Activated T-helper 2 cell treated with anti-CD3 and anti-CD28 coated beads, Interferon-gamma antibody, Interleukin-2, Interleukin-4, amounts not matched to agents 10 μg/mL and 5 μg/mL and 100 μg/mL, durations not matched to agents 14 hours and 24 hours and 36 hours (primary cell): ENCODE measurements around the gene MAB21L3. TPM values are rescaled to one million over a fixed set of nuclear protein-coding genes. Genes with fewer than 3 reads are reported as not detected.

Experiments used
- DNase-seq: peaks from one replicate; pipeline ENCODE4 v3.0.0; 2021; ENCODE audit warnings: low spot score
- H3K27ac Mint-ChIP-seq: one replicate; pipeline ENCODE4 v1.8.0; 2021; ENCODE audit warnings: mixed read lengths
- H3K27me3 Mint-ChIP-seq: one replicate; pipeline ENCODE4 v1.8.0; 2021; ENCODE audit warnings: low read depth, mixed read lengths
- H3K36me3 Mint-ChIP-seq: one replicate; pipeline ENCODE4 v1.8.0; 2021; ENCODE audit warnings: low read depth, mixed read lengths
- H3K4me1 Mint-ChIP-seq: one replicate; pipeline ENCODE4 v1.8.0; 2021; ENCODE audit warnings: low read depth, mixed read lengths
- H3K4me3 Mint-ChIP-seq: one replicate; pipeline ENCODE4 v1.8.0; 2021; ENCODE audit warnings: low read depth, mild to moderate bottlenecking, moderate library complexity, mixed read lengths
- H3K9me3 Mint-ChIP-seq: one replicate; pipeline ENCODE4 v1.8.0; 2021; ENCODE audit warnings: mixed read lengths
- intact Hi-C: fragments of 100-400 bp; cut with micrococcal nuclease; formaldehyde crosslinking; loops from one replicate; pipeline ENCODE4 v1.15.1; 2023
- total RNA-seq: library from RNA; stranded (reverse); gene quantifications from 2 replicates; pipeline ENCODE4 v1.2.3, GENCODE V29; 2022

Gene MAB21L3
- total RNA-seq, 1 donor from 2014 or later, result not detected

GRCh38 chr1:116092752-116093489 is 18.3 kb upstream of the MAB21L3 start:
- no peak overlapping the region for H3K4me3 Mint-ChIP-seq
- H3K4me1 Mint-ChIP-seq, result no peaks in the 10 kb centered on the region
- H3K27ac Mint-ChIP-seq, result no peak overlapping the region
- DNase-seq, result no peak
- intact Hi-C loops, result no loop called here
- H3K27me3 Mint-ChIP-seq, result peaks cover 12% of the 10 kb centered on the region
- peaks cover 21% of the 10 kb centered on the region for H3K9me3 Mint-ChIP-seq
- H3K36me3 Mint-ChIP-seq, result no peaks in the 10 kb centered on the region

GRCh38 chr1:116095027-116095426 is 16.2 kb upstream of the MAB21L3 start:
- Mint-ChIP-seq H3K9me3 (peaks cover 14% of the 10 kb centered on the region), H3K27me3 (peaks cover 13% of the 10 kb centered on the region), H3K27ac (no peak overlapping the region), H3K4me1 (no peaks in the 10 kb centered on the region), H3K36me3 (no peaks in the 10 kb centered on the region), H3K4me3 (no peak overlapping the region)
- no peak for DNase-seq
- intact Hi-C loops, result no loop called here

GRCh38 chr1:116096013-116096618 is 15.1 kb upstream of the MAB21L3 start:
- H3K27ac Mint-ChIP-seq, result no peak overlapping the region
- peaks cover 10% of the 10 kb centered on the region for H3K27me3 Mint-ChIP-seq
- intact Hi-C loops, result no loop called here
- no peak overlapping the region for H3K4me3 Mint-ChIP-seq
- DNase-seq, result no peak
- H3K4me1 Mint-ChIP-seq, result no peaks in the 10 kb centered on the region
- peaks cover 7% of the 10 kb centered on the region for H3K9me3 Mint-ChIP-seq
- no peaks in the 10 kb centered on the region for H3K36me3 Mint-ChIP-seq

- Mint-ChIP-seq H3K4me1 (no peaks in the 10 kb centered on the region), H3K36me3 (no peaks in the 10 kb centered on the region), H3K9me3 (peaks cover 7% of the 10 kb centered on the region), H3K4me3 (no peak overlapping the region), H3K27ac (no peak overlapping the region), H3K27me3 (peaks cover 15% of the 10 kb centered on the region)
- DNase-seq, result no peak
- intact Hi-C loops, result no loop called here
Measured at GRCh38 chr1:116097626-116098025, 13.6 kb upstream of the MAB21L3 start.

GRCh38 chr1:116099379-116099778 is 11.8 kb upstream of the MAB21L3 start:
- Mint-ChIP-seq H3K27me3 (peaks cover 14% of the 10 kb centered on the region), H3K4me3 (no peak overlapping the region), H3K36me3 (no peaks in the 10 kb centered on the region), H3K27ac (no peak overlapping the region), H3K9me3 (peaks cover 7% of the 10 kb centered on the region), H3K4me1 (no peaks in the 10 kb centered on the region)
- intact Hi-C loops, result no loop called here
- no peak for DNase-seq

GRCh38 chr1:116099919-116100318 is 11.3 kb upstream of the MAB21L3 start:
- no peak for DNase-seq
- Mint-ChIP-seq H3K4me3 (no peak overlapping the region), H3K27me3 (peaks cover 13% of the 10 kb centered on the region), H3K36me3 (no peaks in the 10 kb centered on the region), H3K27ac (no peak overlapping the region), H3K9me3 (peaks cover 6% of the 10 kb centered on the region), H3K4me1 (no peaks in the 10 kb centered on the region)
- intact Hi-C loops, result no loop called here

GRCh38 chr1:116104667-116105066 is 6.5 kb upstream of the MAB21L3 start:
- H3K9me3 Mint-ChIP-seq, result no peaks in the 10 kb centered on the region
- DNase-seq, result no peak
- no peak overlapping the region for H3K27ac Mint-ChIP-seq
- H3K27me3 Mint-ChIP-seq, result peaks cover 8% of the 10 kb centered on the region
- no peaks in the 10 kb centered on the region for H3K36me3 Mint-ChIP-seq
- intact Hi-C loops, result no loop called here
- no peak overlapping the region for H3K4me3 Mint-ChIP-seq
- H3K4me1 Mint-ChIP-seq, result no peaks in the 10 kb centered on the region

- intact Hi-C loops, result no loop called here
- no peak overlapping the region for H3K4me3 Mint-ChIP-seq
- H3K4me1 Mint-ChIP-seq, result no peaks in the 10 kb centered on the region
- peaks cover 7% of the 10 kb centered on the region for H3K27me3 Mint-ChIP-seq
- H3K36me3 Mint-ChIP-seq, result no peaks in the 10 kb centered on the region
- DNase-seq, result no peak
- H3K27ac Mint-ChIP-seq, result no peak overlapping the region
- H3K9me3 Mint-ChIP-seq, result no peaks in the 10 kb centered on the region
Measured at GRCh38 chr1:116105996-116106395, 5.2 kb upstream of the MAB21L3 start.

- no peaks in the 10 kb centered on the region for H3K4me1 Mint-ChIP-seq
- H3K27ac Mint-ChIP-seq, result no peak overlapping the region
- intact Hi-C loops, result no loop called here
- no peak overlapping the region for H3K4me3 Mint-ChIP-seq
- H3K36me3 Mint-ChIP-seq, result no peaks in the 10 kb centered on the region
- H3K9me3 Mint-ChIP-seq, result no peaks in the 10 kb centered on the region
- peaks cover 7% of the 10 kb centered on the region for H3K27me3 Mint-ChIP-seq
- DNase-seq, result no peak
Measured at GRCh38 chr1:116106646-116107045, 4.6 kb upstream of the MAB21L3 start.

- Mint-ChIP-seq H3K36me3 (no peaks in the 10 kb centered on the region), H3K27me3 (peaks cover 6% of the 10 kb centered on the region), H3K4me3 (no peak overlapping the region), H3K9me3 (no peaks in the 10 kb centered on the region), H3K27ac (no peak overlapping the region), H3K4me1 (no peaks in the 10 kb centered on the region)
- intact Hi-C loops, result no loop called here
- DNase-seq, result no peak
Measured at GRCh38 chr1:116107371-116107770, 3.8 kb upstream of the MAB21L3 start.

- no peak for DNase-seq
- Mint-ChIP-seq H3K36me3 (no peaks in the 10 kb centered on the region), H3K9me3 (no peaks in the 10 kb centered on the region)
Measured at GRCh38 chr1:116111524-116112021, 374 bp downstream of the MAB21L3 start.

GRCh38 chr1:116112388-116113140 is 1.4 kb downstream of the MAB21L3 start:
- DNase-seq, result no peak
- Mint-ChIP-seq H3K36me3 (no peaks in the 10 kb centered on the region), H3K4me1 (no peaks in the 10 kb centered on the region), H3K9me3 (no peaks in the 10 kb centered on the region), H3K4me3 (no peak overlapping the region), H3K27ac (no peak overlapping the region), H3K27me3 (peaks cover 13% of the 10 kb centered on the region)
- intact Hi-C loops, result no loop called here

More at GRCh38 chr1:116111524-116112021, 374 bp downstream of the MAB21L3 start:
- Mint-ChIP-seq H3K27ac (no peak overlapping the region), H3K4me3 (no peak overlapping the region), H3K27me3 (peaks cover 15% of the 10 kb centered on the region), H3K4me1 (no peaks in the 10 kb centered on the region)
- intact Hi-C loops, result no loop called here

GRCh38 chr1:116113615-116114014 is 2.4 kb downstream of the MAB21L3 start:
- Mint-ChIP-seq H3K27me3 (peaks cover 16% of the 10 kb centered on the region), H3K9me3 (no peaks in the 10 kb centered on the region), H3K36me3 (no peaks in the 10 kb centered on the region), H3K4me3 (no peak overlapping the region), H3K4me1 (no peaks in the 10 kb centered on the region), H3K27ac (no peak overlapping the region)
- no peak for DNase-seq
- intact Hi-C loops, result no loop called here
